Endothelial cell of umbilical vein (primary cell): ENCODE data around the gene TADA2A. TPM values are rescaled to one million over a fixed set of nuclear protein-coding genes. Genes with fewer than 3 reads are reported as not detected.

Source experiments
- BruUV-seq: library from RNA; stranded (reverse); fragments of 400-500 nt; replicated peaks from 2 replicates; lab custom pipeline; 2021; lab: Mats Ljungman, UMichigan
- CTCF ChIA-PET: fragments of 300-600, 350-600 bp; sonication (Branson Sonifier 250); formaldehyde crosslinking; loops from one replicate; lab custom pipeline; 2021; ENCODE audit warnings: antibody characterized with exemption, inconsistent platforms; lab: Charles Lee
- POLR2A ChIA-PET: fragments of 300-600, 350-600 bp; sonication (Branson Sonifier 250); formaldehyde crosslinking; loops from one replicate; lab custom pipeline; 2021; ENCODE audit warnings: antibody characterized with exemption, inconsistent platforms; lab: Charles Lee
- DNase-seq: peaks from one replicate; pipeline ENCODE4 v3.0.0-alpha.2; 2011; ENCODE audit warnings: low read depth, low spot score
- FAIRE-seq: peaks from 2 replicates; lab custom pipeline; 2011; peaks lifted over from hg19 to GRCh38; lab: Jason Lieb, UNC
- H2AFZ ChIP-seq: 2 replicates; pipeline ENCODE4 v1.6.0; 2012; ENCODE audit warnings: low read depth, low read length, control low read depth, inconsistent platforms
- H3K27ac ChIP-seq: 2 replicates; pipeline ENCODE4 v1.5.1; 2011; ENCODE audit warnings: low read depth, mild to moderate bottlenecking, control low read depth, low read length, moderate library complexity; ENCODE audit not compliant: insufficient read depth
- H3K27me3 ChIP-seq, 2 experiments: 2 replicates each; pipeline versions ENCODE4 v1.6.0 to v1.6.1; 2011; ENCODE audit warnings: low read length in 2 of 2, mixed read lengths in 1 of 2; ENCODE audit not compliant: control insufficient read depth in 2 of 2, insufficient read depth in 2 of 2
- H3K36me3 ChIP-seq, 2 experiments: 2 replicates in 1 of 2; 3 replicates in 1 of 2; pipeline ENCODE4 v1.5.1; 2011; ENCODE audit warnings: low read length in 2 of 2, mild to moderate bottlenecking in 1 of 2, moderate library complexity in 1 of 2; ENCODE audit not compliant: control insufficient read depth in 2 of 2, insufficient read depth in 2 of 2; ENCODE audit errors: extremely low read depth in 1 of 2
- H3K4me1 ChIP-seq: 3 replicates; pipeline ENCODE4 v1.5.1; 2011; ENCODE audit warnings: mild to moderate bottlenecking, low read length; ENCODE audit not compliant: control insufficient read depth, insufficient read depth; ENCODE audit errors: extremely low read depth
- H3K4me2 ChIP-seq: 2 replicates; pipeline ENCODE4 v1.6.1; 2011; ENCODE audit warnings: low read length, control low read depth, mixed read lengths; ENCODE audit not compliant: insufficient read depth
- H3K4me3 ChIP-seq, 3 experiments: fragments of 200-600 bp in 1 of 3; sonication (generic), shearing (Covaris generic) in 1 of 3; replicated peaks in 1 of 3; 2 replicates each; pipeline ENCODE4 v1.5.1; 2011 to 2016; ENCODE audit warnings: control low read depth in 3 of 3, low read length in 3 of 3, mild to moderate bottlenecking in 2 of 3, inconsistent platforms in 1 of 3, low read depth in 1 of 3, moderate library complexity in 1 of 3; ENCODE audit not compliant: insufficient read depth in 1 of 3
- H3K79me2 ChIP-seq: 2 replicates; pipeline ENCODE4 v1.6.0; 2012; ENCODE audit warnings: low read length, inconsistent platforms; ENCODE audit not compliant: control insufficient read depth, insufficient read depth
- H3K9ac ChIP-seq: replicated peaks from 2 replicates; pipeline ENCODE3; 2011; ENCODE audit warnings: low read length, control low read depth; ENCODE audit not compliant: insufficient read depth; ENCODE audit errors: extremely low read depth
- H3K9me1 ChIP-seq: replicated peaks from 3 replicates; pipeline ENCODE4 v1.6.0; 2011; ENCODE audit warnings: mild to moderate bottlenecking, low read length; ENCODE audit not compliant: control insufficient read depth, insufficient read depth; ENCODE audit errors: extremely low read depth
- H3K9me3 ChIP-seq: replicated peaks from 2 replicates; pipeline ENCODE4 v1.5.1; 2012; ENCODE audit warnings: low read length, inconsistent platforms; ENCODE audit not compliant: control insufficient read depth, insufficient read depth
- H4K20me1 ChIP-seq: replicated peaks from 2 replicates; pipeline ENCODE3; 2011; ENCODE audit warnings: mild to moderate bottlenecking, low read length; ENCODE audit not compliant: control insufficient read depth, insufficient read depth; ENCODE audit errors: extremely low read depth
- FOS ChIP-seq: IDR thresholded peaks from 2 replicates; pipeline ENCODE4 v1.6.1; 2011; ENCODE audit warnings: mild to moderate bottlenecking, low read length, moderate library complexity, borderline replicate concordance; ENCODE audit not compliant: insufficient read depth
- GATA2 ChIP-seq: IDR thresholded peaks from 2 replicates; pipeline ENCODE4 v1.7.0; 2011; ENCODE audit warnings: low read depth, mild to moderate bottlenecking, moderate library complexity, mixed read lengths, low read length; ENCODE audit not compliant: insufficient read length, insufficient read depth
- JUN ChIP-seq: IDR thresholded peaks from 2 replicates; pipeline ENCODE4 v1.6.1; 2011; ENCODE audit warnings: borderline replicate concordance, low read depth; ENCODE audit not compliant: insufficient read length, insufficient read depth
- MAX ChIP-seq: IDR thresholded peaks from 2 replicates; pipeline ENCODE4 v1.6.1; 2011; ENCODE audit not compliant: insufficient read depth, insufficient read length
- POLR2A ChIP-seq: IDR thresholded peaks from 2 replicates; pipeline ENCODE4 v1.6.1; 2012; ENCODE audit warnings: low read depth, mild to moderate bottlenecking, control low read depth, low read length
- POLR2AphosphoS5 ChIP-seq: IDR thresholded peaks from 2 replicates; pipeline ENCODE4 v1.6.1; 2012; ENCODE audit warnings: low read depth, mild to moderate bottlenecking, control low read depth, low read length, moderate library complexity; ENCODE audit not compliant: insufficient read depth
- dilution Hi-C: fragments of 300-500 bp; cut with MboI; formaldehyde crosslinking; loops from one replicate; pipeline ENCODE4 v1.15.0; 2019; ENCODE audit warnings: low sequenced_read_pairs; ENCODE audit not compliant: extremely low pct_ligation_motif_present
- intact Hi-C: fragments of 100-400 bp; cut with micrococcal nuclease; formaldehyde crosslinking; loops from one replicate; pipeline ENCODE4 v1.10.0; 2022
- polyA plus RNA-seq, 4 experiments: library from polyadenylated mRNA; depleted of rRNA in 3 of 4; stranded (reverse) in 3 of 4; unstranded in 1 of 4; fragments of >200 nt; gene quantifications; 2 replicates each; pipeline versions ENCODE4 v1.2.1 to v1.2.3, GENCODE V29; 2011 to 2012; ENCODE audit warnings: missing spikeins in 1 of 4
- total RNA-seq: library from RNA; stranded (reverse); gene quantifications from 2 replicates; pipeline ENCODE4 v1.2.3, GENCODE V29; 2021

The TADA2A gene
- total and polyA plus RNA-seq, 2 donors (not counting 3 experiments of a cell fraction or from before 2014, with no cell fraction given) = 9.9 to 22.4 TPM

- Histone ChIP-seq H2AFZ (no peak overlapping the region), H3K9me3 (no peaks in the 10 kb centered on the region), H3K9ac (no peak overlapping the region), H3K4me2 (no peak overlapping the region), H3K27me3 (no peaks in the 10 kb centered on the region), H3K36me3 (peaks cover 6 to 8% of the 10 kb centered on the region in 2 experiments), H4K20me1 (no peaks in the 10 kb centered on the region), H3K4me3 (no peak overlapping the region), H3K9me1 (no peaks in the 10 kb centered on the region), H3K4me1 (peaks cover 16% of the 10 kb centered on the region), H3K27ac (peak overlapping the region; percentile 94), H3K79me2 (no peaks in the 10 kb centered on the region)
- POLR2A ChIA-PET = no interaction called here
- TF ChIP-seq MAX (no peak), JUN (no peak), POLR2AphosphoS5 (no peak), GATA2 (no peak)
- FAIRE-seq (no peak), DNase-seq (no peak)
- dilution Hi-C loops = no loop called here
- no TSS peak for BruUV-seq
- CTCF ChIA-PET = interaction anchor here (1.5 kb wide), 1 partner anchor 36 kb away, joined by 3 read pairs; no protein-coding TSS in a partner anchor
- intact Hi-C loops = no loop called here
Measured at GRCh38 chr17:37466471-37466870, 59.8 kb downstream of the TADA2A start.

- H3K27me3 ChIP-seq = no peaks in the 10 kb centered on the region
- DNase-seq = no peak
- ChIA-PET CTCF (no interaction called here), POLR2A (no interaction called here)
- intact Hi-C loops (no loop called here), dilution Hi-C loops (no loop called here)
- no peaks in the 10 kb centered on the region for H3K9me3 ChIP-seq
- no TSS peak for BruUV-seq
- FAIRE-seq = no peak
- no peaks in the 10 kb centered on the region for H3K9me1 ChIP-seq
- no peak overlapping the region for H3K4me2 ChIP-seq
- no peak overlapping the region for H3K9ac ChIP-seq
- peaks cover 12% of the 10 kb centered on the region for H3K4me1 ChIP-seq
- no peak overlapping the region for H2AFZ ChIP-seq
- TF ChIP-seq FOS (no peak), POLR2A (no peak), POLR2AphosphoS5 (no peak), MAX (no peak)
- H3K36me3 ChIP-seq = peaks cover 8 to 13% of the 10 kb centered on the region in 2 experiments
- H4K20me1 ChIP-seq = no peaks in the 10 kb centered on the region
- H3K79me2 ChIP-seq = no peaks in the 10 kb centered on the region
- no peak overlapping the region for H3K27ac ChIP-seq
- H3K4me3 ChIP-seq = no peak overlapping the region
Measured at GRCh38 chr17:37470181-37470580, 63.5 kb downstream of the TADA2A start.
